WTC11 (cell line): ENCODE results near the gene ARHGAP15. TPM values are rescaled to one million over a fixed set of nuclear protein-coding genes. Genes with fewer than 3 reads are reported as not detected.

Experiments
- ATAC-seq: fragments of 200-7000 bp; cut with Tn5 transposase; 2 replicates; pipeline ENCODE4 v1.10.0; 2021; ENCODE audit warnings: mild to moderate bottlenecking, moderate library complexity
- CTCF ChIA-PET: fragments of 300-600 bp; sonication (Branson Sonifier 250); formaldehyde crosslinking; loops from one replicate; lab custom pipeline; 2021; ENCODE audit warnings: antibody characterized with exemption; lab: Charles Lee
- POLR2A ChIA-PET: fragments of 350-600 bp; sonication (Branson Sonifier 250); formaldehyde crosslinking; loops from one replicate; lab custom pipeline; 2021; ENCODE audit warnings: antibody characterized with exemption; lab: Charles Lee
- DNase-seq: peaks from one replicate; pipeline ENCODE4 v3.0.0; 2021; ENCODE audit warnings: low spot score
- H3K27ac Mint-ChIP-seq: 2 replicates; pipeline ENCODE4 v1.8.0; 2021; ENCODE audit warnings: mixed read lengths
- H3K27me3 Mint-ChIP-seq: 2 replicates; pipeline ENCODE4 v1.8.0; 2021; ENCODE audit warnings: low read depth, mild to moderate bottlenecking, moderate library complexity, mixed read lengths
- H3K36me3 Mint-ChIP-seq: 2 replicates; pipeline ENCODE4 v1.8.0; 2021; ENCODE audit warnings: mixed read lengths
- H3K4me1 Mint-ChIP-seq: 2 replicates; pipeline ENCODE4 v1.8.0; 2022; ENCODE audit warnings: mixed read lengths
- H3K4me3 Mint-ChIP-seq: 2 replicates; pipeline ENCODE4 v1.8.0; 2021; ENCODE audit warnings: mild to moderate bottlenecking, moderate library complexity, mixed read lengths
- H3K9me3 Mint-ChIP-seq: 2 replicates; pipeline ENCODE4 v1.8.0; 2021; ENCODE audit warnings: mixed read lengths
- ARID4B ChIP-seq: sonication (generic); formaldehyde crosslinking; IDR thresholded peaks from 2 replicates; pipeline ENCODE4 v1.8.0; 2023; ENCODE audit warnings: missing genetic modification reagents, mild to moderate bottlenecking, borderline replicate concordance
- CDX4 ChIP-seq: fragments of 250-450 bp; sonication (Bioruptor Pico); IDR thresholded peaks from 2 replicates; pipeline ENCODE4 v1.9.0; 2021; ENCODE audit warnings: moderate library complexity, mild to moderate bottlenecking, inconsistent platforms, borderline replicate concordance
- CREB1 ChIP-seq: sonication (generic); formaldehyde crosslinking; IDR thresholded peaks from 2 replicates; pipeline ENCODE4 v1.8.0; 2023; ENCODE audit warnings: mild to moderate bottlenecking, missing genetic modification reagents
- EMX1 ChIP-seq: fragments of 250-450 bp; sonication (Bioruptor Pico); IDR thresholded peaks from 2 replicates; pipeline ENCODE4 v1.8.0; 2021; ENCODE audit warnings: mild to moderate bottlenecking
- ETV6 ChIP-seq: sonication (generic); formaldehyde crosslinking; IDR thresholded peaks from 2 replicates; pipeline ENCODE4 v1.8.1; 2022; ENCODE audit warnings: mild to moderate bottlenecking, missing genetic modification reagents
- JAZF1 ChIP-seq: fragments of 250-450 bp; sonication (Bioruptor Pico); IDR thresholded peaks from 2 replicates; pipeline ENCODE4 v1.9.0; 2021; ENCODE audit warnings: moderate library complexity, mild to moderate bottlenecking, inconsistent platforms
- JUN ChIP-seq: sonication (generic); formaldehyde crosslinking; IDR thresholded peaks from 2 replicates; pipeline ENCODE4 v1.8.0; 2023; ENCODE audit warnings: mild to moderate bottlenecking, missing genetic modification reagents
- MAX ChIP-seq: sonication (generic); formaldehyde crosslinking; IDR thresholded peaks from 2 replicates; pipeline ENCODE4 v1.8.0; 2022; ENCODE audit warnings: mild to moderate bottlenecking, missing genetic modification reagents
- NR2C2 ChIP-seq: sonication (generic); formaldehyde crosslinking; IDR thresholded peaks from 2 replicates; pipeline ENCODE4 v1.8.0; 2022; ENCODE audit warnings: mild to moderate bottlenecking, missing genetic modification reagents
- PRDM15 ChIP-seq: sonication (generic); formaldehyde crosslinking; IDR thresholded peaks from 2 replicates; pipeline ENCODE4 v1.8.0; 2022; ENCODE audit warnings: missing genetic modification reagents
- PRRX2 ChIP-seq: fragments of 250-450 bp; sonication (Bioruptor Pico); IDR thresholded peaks from 2 replicates; pipeline ENCODE4 v1.8.0; 2021; ENCODE audit warnings: mild to moderate bottlenecking
- SP1 ChIP-seq: sonication (generic); formaldehyde crosslinking; conservative IDR thresholded peaks from 2 replicates; pipeline ENCODE4 v1.8.1; 2022; ENCODE audit warnings: missing genetic modification reagents
- ZMAT4 ChIP-seq: fragments of 250-450 bp; sonication (Bioruptor Pico); IDR thresholded peaks from 2 replicates; pipeline ENCODE4 v1.9.0; 2021; ENCODE audit warnings: mild to moderate bottlenecking
- ZNF263 ChIP-seq: sonication (generic); formaldehyde crosslinking; IDR thresholded peaks from 2 replicates; pipeline ENCODE4 v1.8.1; 2022; ENCODE audit warnings: low read depth, mild to moderate bottlenecking, moderate library complexity, missing genetic modification reagents
- ZNF281 ChIP-seq: sonication (generic); formaldehyde crosslinking; IDR thresholded peaks from 2 replicates; pipeline ENCODE4 v1.8.0; 2023; ENCODE audit warnings: mild to moderate bottlenecking, missing genetic modification reagents
- ZNF512 ChIP-seq: sonication (generic); formaldehyde crosslinking; IDR thresholded peaks from 2 replicates; pipeline ENCODE4 v1.8.1; 2022; ENCODE audit warnings: missing genetic modification reagents, borderline replicate concordance
- total RNA-seq: library from RNA; stranded (reverse); gene quantifications from 3 replicates; pipeline ENCODE4 v1.2.3, GENCODE V29; 2021

Gene ARHGAP15
- total RNA-seq, 1 experiment from 2014 or later = 0.28 TPM

- Mint-ChIP-seq H3K4me3 (no peak overlapping the region), H3K9me3 (no peaks in the 10 kb centered on the region), H3K4me1 (peaks cover 16% of the 10 kb centered on the region), H3K36me3 (no peaks in the 10 kb centered on the region), H3K27ac (no peak overlapping the region), H3K27me3 (no peaks in the 10 kb centered on the region)
- DNase-seq (no peak), ATAC-seq (no peak)
- ChIA-PET POLR2A (no interaction called here), CTCF (no interaction called here)
- TF ChIP-seq JAZF1 (no peak), ZNF512 (no peak), EMX1 (CRISPR knock-in tag) (no peak), PRDM15 (CRISPR knock-in tag) (no peak), ZNF263 (CRISPR knock-in tag) (no peak), NR2C2 (CRISPR knock-in tag) (no peak), PRRX2 (CRISPR knock-in tag) (no peak), MAX (CRISPR knock-in tag) (no peak), JUN (CRISPR knock-in tag) (no peak), ETV6 (CRISPR knock-in tag) (no peak), CREB1 (no peak), SP1 (CRISPR knock-in tag) (no peak), ZNF281 (CRISPR knock-in tag) (no peak), CDX4 (no peak), ZMAT4 (CRISPR knock-in tag) (no peak)
Measured at GRCh38 chr2:143392358-143392757, 263.1 kb downstream of the ARHGAP15 start.

- ATAC-seq = no peak
- ChIA-PET POLR2A (no interaction called here), CTCF (interaction anchor here (0.7 kb wide), 1 partner anchor 164 kb away, joined by 3 read pairs; no protein-coding TSS in a partner anchor)
- Mint-ChIP-seq H3K4me3 (no peak overlapping the region), H3K9me3 (no peaks in the 10 kb centered on the region), H3K36me3 (no peaks in the 10 kb centered on the region), H3K27me3 (no peaks in the 10 kb centered on the region), H3K4me1 (peaks cover 21% of the 10 kb centered on the region), H3K27ac (no peak overlapping the region)
- no peak for DNase-seq
- TF ChIP-seq ARID4B = no peak
Measured at GRCh38 chr2:143394062-143394461, 264.8 kb downstream of the ARHGAP15 start.
